ENCODE data around the gene HBE1. TPM values are rescaled to one million over a fixed set of nuclear protein-coding genes. Genes with fewer than 3 reads are reported as not detected.
"Not testable (repeated sequence)": the region's sequence is repeated elsewhere in the genome, so short reads cannot be mapped to it uniquely, and the experiment has no call there.

The HBE1 gene
- total RNA-seq, 6 experiments from 2014 or later = not detected

DNA sequence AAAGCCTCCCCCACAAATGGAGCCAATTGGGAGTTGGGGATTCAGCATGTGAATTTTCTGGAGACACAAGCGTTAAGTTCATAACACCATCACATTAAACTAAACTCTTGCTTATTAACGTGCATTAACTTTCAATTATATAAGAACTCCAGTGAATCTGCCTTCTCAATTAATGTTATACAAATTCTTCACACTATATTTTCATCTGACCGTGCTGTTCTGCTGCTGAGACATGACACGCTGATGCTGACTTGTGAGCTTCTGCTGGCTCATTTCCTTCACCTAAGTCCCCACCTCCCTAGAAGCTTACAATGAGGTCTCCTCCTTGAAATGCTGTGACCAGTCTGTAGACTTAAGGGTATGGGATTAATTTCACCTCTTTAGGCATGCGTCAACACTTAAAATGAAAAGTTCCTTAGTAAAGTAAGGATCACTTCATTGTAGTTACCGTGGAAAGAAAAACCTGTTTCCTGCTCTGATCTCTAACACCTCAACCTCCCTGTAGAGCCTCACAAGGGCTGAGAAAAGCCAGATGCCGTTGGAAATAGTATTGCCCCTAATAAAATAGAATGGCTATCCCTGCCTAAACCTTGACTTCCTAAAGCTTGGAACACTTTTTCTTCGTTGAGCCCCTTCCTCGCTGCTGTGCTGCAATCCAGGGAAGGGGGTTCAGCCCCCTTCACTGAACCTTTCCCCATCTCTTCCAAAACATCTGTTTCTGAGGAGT is 17.4 kb downstream of the HBE1 start:
- 49% methylated on average over 9 of the region's 9 CpGs for WGBS (ENCODE audit: insufficient coverage, low coverage, low lambda C conversion rate, missing lambda C conversion rate)
- TF ChIP-seq POLR2A (IDR thresholded peaks at IDR 0.05) = no peak
- TF ChIP-seq, protein P1, sequence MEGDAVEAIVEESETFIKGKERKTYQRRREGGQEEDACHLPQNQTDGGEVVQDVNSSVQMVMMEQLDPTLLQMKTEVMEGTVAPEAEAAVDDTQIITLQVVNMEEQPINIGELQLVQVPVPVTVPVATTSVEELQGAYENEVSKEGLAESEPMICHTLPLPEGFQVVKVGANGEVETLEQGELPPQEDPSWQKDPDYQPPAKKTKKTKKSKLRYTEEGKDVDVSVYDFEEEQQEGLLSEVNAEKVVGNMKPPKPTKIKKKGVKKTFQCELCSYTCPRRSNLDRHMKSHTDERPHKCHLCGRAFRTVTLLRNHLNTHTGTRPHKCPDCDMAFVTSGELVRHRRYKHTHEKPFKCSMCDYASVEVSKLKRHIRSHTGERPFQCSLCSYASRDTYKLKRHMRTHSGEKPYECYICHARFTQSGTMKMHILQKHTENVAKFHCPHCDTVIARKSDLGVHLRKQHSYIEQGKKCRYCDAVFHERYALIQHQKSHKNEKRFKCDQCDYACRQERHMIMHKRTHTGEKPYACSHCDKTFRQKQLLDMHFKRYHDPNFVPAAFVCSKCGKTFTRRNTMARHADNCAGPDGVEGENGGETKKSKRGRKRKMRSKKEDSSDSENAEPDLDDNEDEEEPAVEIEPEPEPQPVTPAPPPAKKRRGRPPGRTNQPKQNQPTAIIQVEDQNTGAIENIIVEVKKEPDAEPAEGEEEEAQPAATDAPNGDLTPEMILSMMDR (IDR thresholded peaks at IDR 0.05) = no peak

DNA sequence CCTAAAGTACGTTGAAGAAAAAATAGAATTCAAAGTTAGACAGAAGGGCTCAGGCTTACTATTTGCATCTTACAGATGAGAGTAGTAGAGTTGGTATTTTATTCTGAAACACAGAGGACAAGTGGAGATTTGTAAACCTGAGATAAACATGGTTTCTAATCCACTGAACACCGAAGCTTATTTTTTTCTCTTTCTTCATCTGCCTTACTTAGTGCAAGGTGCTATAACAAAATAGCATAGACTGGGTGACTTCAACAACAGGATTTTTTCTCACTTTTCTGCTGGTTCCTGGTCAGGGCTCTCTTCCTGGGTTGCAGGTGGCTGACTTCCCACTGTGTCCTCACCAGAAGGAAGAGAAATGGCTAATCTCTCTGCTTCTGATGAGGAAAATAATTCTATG is 18.0 kb downstream of the HBE1 start:
- H3K4me3 ChIP-seq = no peak overlapping the region
- intact Hi-C loops (cut with DNase I) = no loop called here
- no peak for TF ChIP-seq POLR2A (IDR thresholded peaks at IDR 0.05)
- TF ChIP-seq, protein P1 (IDR thresholded peaks at IDR 0.05) = no peak
- no peak overlapping the region for H3K27ac ChIP-seq
- no peaks in the 10 kb centered on the region for H3K9me3 ChIP-seq
- no peaks in the 10 kb centered on the region for H3K4me1 ChIP-seq
- H3K36me3 ChIP-seq = no peaks in the 10 kb centered on the region
- 43% methylated on average over 2 of the region's 2 CpGs for WGBS (ENCODE audit: insufficient coverage, low coverage, low lambda C conversion rate, missing lambda C conversion rate)
- ATAC-seq = no peak
- no peaks in the 10 kb centered on the region for H3K27me3 ChIP-seq
- no peak for DNase-seq

More for the DNA sequence above, 17.4 kb downstream of the HBE1 start:
- Histone ChIP-seq H3K4me1 (no peaks in the 10 kb centered on the region), H3K36me3 (no peaks in the 10 kb centered on the region), H3K27ac (no peak overlapping the region), H3K9me3 (no peaks in the 10 kb centered on the region), H3K27me3 (no peaks in the 10 kb centered on the region), H3K4me3 (no peak overlapping the region)
- no peak for ATAC-seq
- DNase-seq = no peak
- intact Hi-C loops (cut with DNase I) = no loop called here

DNA sequence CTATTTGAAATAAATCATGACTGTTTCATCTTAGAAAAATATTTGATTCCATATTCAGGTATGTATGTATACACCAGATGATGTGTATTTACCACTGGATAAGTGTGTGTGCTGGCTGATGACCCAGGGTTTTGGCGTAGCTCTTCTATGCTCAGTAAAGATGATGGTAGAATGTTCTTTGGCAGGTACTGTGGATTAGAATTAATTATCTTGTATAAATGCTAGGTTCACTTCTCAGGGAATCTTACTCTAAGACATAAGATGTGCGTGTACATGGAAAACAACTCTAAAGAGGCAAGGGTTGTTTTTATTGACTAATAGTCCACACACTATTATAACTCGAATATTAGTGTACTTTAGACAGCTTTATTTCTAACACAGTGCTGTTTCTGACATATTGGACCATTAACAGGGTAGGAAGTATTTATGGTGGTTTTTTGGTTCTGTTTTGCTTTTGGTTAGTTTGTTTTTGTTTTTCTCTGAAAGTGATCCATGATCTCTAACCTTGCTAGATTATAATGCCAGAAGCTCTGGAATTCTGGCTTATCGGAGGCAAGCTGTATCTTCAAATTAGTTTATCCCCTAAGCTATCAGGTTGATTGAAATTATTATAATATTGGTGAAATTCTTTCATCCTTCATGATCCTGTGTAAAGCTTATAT is 19.1 kb downstream of the HBE1 start:
- no peak overlapping the region for H3K4me3 ChIP-seq
- no peak for DNase-seq
- ATAC-seq = no peak
- H3K27ac ChIP-seq = no peak overlapping the region
- no peaks in the 10 kb centered on the region for H3K27me3 ChIP-seq
- intact Hi-C loops (cut with DNase I) = no loop called here
- H3K9me3 ChIP-seq = no peaks in the 10 kb centered on the region
- no peak for TF ChIP-seq POLR2A (IDR thresholded peaks at IDR 0.05)
- TF ChIP-seq, protein P1 (IDR thresholded peaks at IDR 0.05) = no peak
- 54% methylated on average over 4 of the region's 4 CpGs for WGBS (ENCODE audit: insufficient coverage, low coverage, low lambda C conversion rate, missing lambda C conversion rate)
- H3K36me3 ChIP-seq = no peaks in the 10 kb centered on the region
- no peaks in the 10 kb centered on the region for H3K4me1 ChIP-seq

GRCh38 chr11:5249807-5250396 is 19.8 kb downstream of the HBE1 start, which contains the start of gene HBG1:
TSS of gene HBG1 (minus strand) at chr11:5249857. CDS start at chr11:5249804, 53 bp downstream.
- H3K9me3 ChIP-seq; intact Hi-C loops (cut with DNase I); H3K4me3 ChIP-seq; ATAC-seq; H3K36me3 ChIP-seq; H3K4me1 ChIP-seq; H3K27me3 ChIP-seq; DNase-seq; H3K27ac ChIP-seq: not testable (repeated sequence)
- 32% methylated on average over 2 of the region's 9 CpGs for WGBS (ENCODE audit: insufficient coverage, low coverage, low lambda C conversion rate, missing lambda C conversion rate)

DNA sequence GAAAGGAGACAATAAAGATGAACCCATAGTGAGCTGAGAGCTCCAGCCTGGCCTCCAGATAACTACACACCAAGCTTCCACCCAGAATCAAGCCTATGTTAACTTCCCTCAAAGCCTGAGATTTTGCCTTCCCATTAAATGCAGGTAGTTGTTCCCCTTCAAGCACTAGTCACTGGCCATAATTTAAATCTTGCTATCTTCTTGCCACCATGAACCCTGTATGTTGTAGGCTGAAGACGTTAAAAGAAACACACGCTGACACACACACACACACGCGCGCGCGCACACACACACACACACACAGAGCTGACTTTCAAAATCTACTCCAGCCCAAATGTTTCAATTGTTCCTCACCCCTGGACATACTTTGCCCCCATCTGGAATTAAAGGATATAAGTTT is 21.2 kb downstream of the HBE1 start:
- H3K4me3 ChIP-seq; H3K4me1 ChIP-seq; H3K36me3 ChIP-seq; DNase-seq; H3K9me3 ChIP-seq; intact Hi-C loops (cut with DNase I); ATAC-seq; H3K27me3 ChIP-seq; H3K27ac ChIP-seq: not testable (repeated sequence)
- 63% methylated on average over 7 of the region's 7 CpGs for WGBS (ENCODE audit: insufficient coverage, low coverage, low lambda C conversion rate, missing lambda C conversion rate)

Data from right lobe of liver (tissue), 6 donors.